ENCODE results near the gene PEDS1.
A peak's percentile ranks its signal among the peaks of the same experiment; 100 is the strongest.
"Not testable (repeated sequence)": the region's sequence is repeated elsewhere in the genome, so short reads cannot be mapped to it uniquely, and the experiment has no call there.

Gene PEDS1

DNA sequence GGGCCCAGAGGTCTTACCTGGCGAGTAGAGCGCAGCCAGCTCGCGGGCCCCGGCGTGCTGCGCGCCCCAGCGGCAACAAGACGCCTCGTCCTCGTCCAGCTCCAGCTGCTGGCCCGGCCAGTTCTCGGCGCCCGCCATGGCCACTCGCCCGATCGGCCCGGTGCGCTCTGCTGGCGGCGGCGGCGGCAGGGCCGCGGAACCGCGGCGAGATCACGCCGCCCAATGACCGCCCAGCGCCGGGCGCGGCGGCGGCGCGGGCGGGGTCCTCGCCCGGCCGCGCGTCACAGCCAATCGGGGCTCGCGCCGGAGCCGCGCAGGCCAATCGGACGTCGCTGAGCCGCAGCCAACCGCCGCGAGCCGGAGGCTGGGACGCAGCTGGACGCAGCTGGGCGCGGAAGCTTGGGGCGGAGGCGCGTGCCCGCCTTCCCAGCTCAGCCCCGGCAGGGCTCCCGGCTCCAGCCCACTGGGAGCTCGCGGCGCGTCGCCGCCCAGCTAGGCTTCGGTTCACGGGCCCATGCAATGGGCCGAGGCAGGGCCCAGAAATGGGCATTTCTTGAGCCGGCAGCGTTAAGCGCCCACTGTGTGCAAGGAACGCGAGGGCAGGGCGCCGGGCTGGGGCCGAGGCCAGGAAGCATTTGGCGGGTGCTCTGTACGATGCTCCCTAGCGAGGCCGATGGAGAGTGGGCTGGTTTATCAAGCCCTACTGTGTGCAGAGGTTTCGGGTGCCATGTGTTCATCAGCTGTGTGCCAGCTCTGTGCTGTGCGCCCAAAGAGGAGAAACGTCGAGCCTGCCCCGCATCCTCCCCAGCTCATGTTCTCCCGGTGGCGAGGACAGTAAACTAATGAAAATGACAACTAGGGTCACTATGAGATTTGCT is at the start of gene PEDS1:
Gene PEDS1, minus strand, starts transcription at position 224 of the 878 bp plus-strand sequence. Its CDS starts 86 bp downstream, at position 138.
- DNase-seq (ENCODE audit: low read depth), result peak; percentile 90
- TF ChIP-seq, protein P1, sequence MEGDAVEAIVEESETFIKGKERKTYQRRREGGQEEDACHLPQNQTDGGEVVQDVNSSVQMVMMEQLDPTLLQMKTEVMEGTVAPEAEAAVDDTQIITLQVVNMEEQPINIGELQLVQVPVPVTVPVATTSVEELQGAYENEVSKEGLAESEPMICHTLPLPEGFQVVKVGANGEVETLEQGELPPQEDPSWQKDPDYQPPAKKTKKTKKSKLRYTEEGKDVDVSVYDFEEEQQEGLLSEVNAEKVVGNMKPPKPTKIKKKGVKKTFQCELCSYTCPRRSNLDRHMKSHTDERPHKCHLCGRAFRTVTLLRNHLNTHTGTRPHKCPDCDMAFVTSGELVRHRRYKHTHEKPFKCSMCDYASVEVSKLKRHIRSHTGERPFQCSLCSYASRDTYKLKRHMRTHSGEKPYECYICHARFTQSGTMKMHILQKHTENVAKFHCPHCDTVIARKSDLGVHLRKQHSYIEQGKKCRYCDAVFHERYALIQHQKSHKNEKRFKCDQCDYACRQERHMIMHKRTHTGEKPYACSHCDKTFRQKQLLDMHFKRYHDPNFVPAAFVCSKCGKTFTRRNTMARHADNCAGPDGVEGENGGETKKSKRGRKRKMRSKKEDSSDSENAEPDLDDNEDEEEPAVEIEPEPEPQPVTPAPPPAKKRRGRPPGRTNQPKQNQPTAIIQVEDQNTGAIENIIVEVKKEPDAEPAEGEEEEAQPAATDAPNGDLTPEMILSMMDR (conservative IDR thresholded peaks at IDR 0.05; ENCODE audit: low read length), result no peak
- peak within 1 kb of the TSS; percentile 86 for H3K4me3 ChIP-seq (ENCODE audit: low read length)

DNA sequence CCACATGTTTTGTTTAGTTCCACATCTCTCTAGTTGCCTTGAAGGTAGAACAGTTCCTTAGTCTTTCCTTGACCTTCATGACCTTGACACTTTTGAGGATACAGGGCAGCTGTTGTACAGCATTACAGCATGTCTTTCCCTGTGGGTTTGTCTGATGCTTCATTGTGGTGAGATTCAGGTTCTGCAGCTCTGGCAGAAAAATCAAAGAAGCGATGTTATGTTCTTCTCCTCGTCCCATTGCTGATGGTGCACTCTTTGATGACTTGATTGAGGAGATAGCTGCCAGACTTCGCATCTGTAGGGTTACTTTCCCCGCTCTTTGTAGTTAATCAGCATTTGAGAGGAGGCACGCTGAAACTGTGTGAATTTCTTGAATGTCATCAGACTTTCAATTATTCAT is 49.2 kb upstream of the PEDS1 start:
- H3K4me3 ChIP-seq (ENCODE audit: low read length), result no peak overlapping the region

DNA sequence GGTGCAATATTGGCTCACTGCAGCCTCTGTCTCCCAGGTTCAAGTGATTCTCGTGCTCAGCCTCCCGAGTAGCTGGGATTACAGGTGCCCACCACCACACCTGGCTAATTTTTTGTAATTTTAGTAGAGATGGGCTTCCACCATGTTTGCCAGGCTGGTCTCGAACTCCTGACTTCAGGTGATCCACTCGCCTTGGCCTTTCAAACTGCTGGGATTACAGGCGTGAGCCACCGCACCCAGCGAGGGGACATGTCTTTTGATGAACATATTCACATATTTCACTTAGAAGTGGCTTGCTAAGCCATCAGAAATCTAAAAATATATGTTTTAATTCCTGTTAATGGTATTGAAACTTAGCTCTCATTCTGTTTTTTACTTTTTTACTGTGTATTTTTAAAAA is 48.2 kb upstream of the PEDS1 start:
- not testable (repeated sequence) for DNase-seq (ENCODE audit: low read depth); H3K4me3 ChIP-seq (ENCODE audit: low read length)

More for the DNA sequence above, 49.2 kb upstream of the PEDS1 start:
- TF ChIP-seq, protein P1 (conservative IDR thresholded peaks at IDR 0.05; ENCODE audit: low read length), result no peak
- no peak for DNase-seq (ENCODE audit: low read depth)

DNA sequence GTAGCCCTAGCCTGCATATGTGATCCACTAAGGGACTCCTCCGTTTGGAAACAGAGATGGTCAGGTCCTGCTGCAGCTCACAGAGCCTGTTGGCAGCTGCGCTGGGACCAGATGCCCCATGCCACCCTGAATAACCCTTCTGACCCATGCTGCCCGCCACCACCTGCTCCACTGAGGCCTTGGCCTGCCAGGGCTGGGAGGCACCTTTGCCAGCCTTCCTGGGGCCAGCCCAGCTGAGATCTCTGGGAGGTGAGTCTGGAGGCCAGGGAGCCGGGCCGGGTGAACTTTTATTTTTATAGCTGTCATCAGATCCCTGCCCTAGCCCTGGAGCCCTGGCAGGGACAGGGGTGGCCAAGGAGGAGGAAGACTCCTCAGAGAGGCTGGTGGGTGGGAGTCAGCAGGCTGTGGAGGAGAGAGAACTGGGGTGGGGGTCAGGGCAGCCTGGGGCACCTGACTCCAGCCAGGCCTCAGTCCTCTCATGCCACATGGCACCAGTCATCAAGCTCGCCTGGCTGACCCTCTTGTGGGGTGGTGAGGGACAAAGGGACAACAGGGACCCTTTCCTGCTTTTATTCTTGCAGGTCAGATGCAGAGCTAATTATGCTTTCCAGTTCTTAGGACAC is 47.1 kb upstream of the PEDS1 start:
- no peak for DNase-seq (ENCODE audit: low read depth)
- no peak overlapping the region for H3K4me3 ChIP-seq (ENCODE audit: low read length)
- TF ChIP-seq, protein P1 (conservative IDR thresholded peaks at IDR 0.05; ENCODE audit: low read length), result no peak

DNA sequence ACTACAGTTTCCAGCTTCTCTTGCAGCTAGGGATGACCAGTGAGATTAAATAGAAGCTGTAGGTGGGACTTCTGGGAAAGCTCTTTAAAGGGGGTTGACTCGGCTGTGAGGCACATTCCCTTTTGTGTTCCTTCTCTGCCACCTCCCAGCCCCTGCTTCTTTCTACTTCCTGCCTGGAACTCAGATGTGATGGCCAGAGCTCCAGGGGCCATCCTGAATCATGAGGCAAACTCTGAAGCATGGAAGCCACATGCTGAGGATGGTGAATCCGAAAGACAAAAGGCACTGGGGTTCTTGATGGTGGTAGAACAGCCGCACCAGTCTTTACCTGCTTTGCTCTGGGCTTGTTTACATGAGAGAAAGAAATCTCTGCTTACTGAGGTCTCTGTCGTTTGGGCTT is 46.2 kb upstream of the PEDS1 start:
- TF ChIP-seq, protein P1 (conservative IDR thresholded peaks at IDR 0.05; ENCODE audit: low read length), result no peak
- H3K4me3 ChIP-seq (ENCODE audit: low read length), result no peak overlapping the region
- DNase-seq (ENCODE audit: low read depth), result no peak

DNA sequence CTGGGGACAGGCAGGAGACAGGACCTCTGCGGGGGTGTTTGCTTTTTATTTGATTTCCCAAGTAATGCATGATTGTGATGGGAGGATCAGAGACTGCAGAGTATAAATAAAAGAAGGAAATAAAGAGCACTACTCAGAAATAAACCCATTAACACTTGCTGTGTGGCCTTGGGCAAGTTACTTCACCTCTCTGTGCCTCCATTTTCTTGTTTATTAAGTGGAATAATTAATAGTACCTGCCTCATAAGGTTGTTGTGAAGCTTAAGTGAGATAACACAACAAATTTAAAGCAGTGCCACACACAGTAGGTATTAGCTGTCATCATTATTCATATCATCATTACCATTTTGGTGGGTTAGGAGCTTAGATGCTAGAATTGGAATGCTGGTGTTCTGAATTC is 45.2 kb upstream of the PEDS1 start:
- H3K4me3 ChIP-seq (ENCODE audit: low read length), result no peak overlapping the region
- no peak for DNase-seq (ENCODE audit: low read depth)
- TF ChIP-seq, protein P1 (conservative IDR thresholded peaks at IDR 0.05; ENCODE audit: low read length), result no peak

DNA sequence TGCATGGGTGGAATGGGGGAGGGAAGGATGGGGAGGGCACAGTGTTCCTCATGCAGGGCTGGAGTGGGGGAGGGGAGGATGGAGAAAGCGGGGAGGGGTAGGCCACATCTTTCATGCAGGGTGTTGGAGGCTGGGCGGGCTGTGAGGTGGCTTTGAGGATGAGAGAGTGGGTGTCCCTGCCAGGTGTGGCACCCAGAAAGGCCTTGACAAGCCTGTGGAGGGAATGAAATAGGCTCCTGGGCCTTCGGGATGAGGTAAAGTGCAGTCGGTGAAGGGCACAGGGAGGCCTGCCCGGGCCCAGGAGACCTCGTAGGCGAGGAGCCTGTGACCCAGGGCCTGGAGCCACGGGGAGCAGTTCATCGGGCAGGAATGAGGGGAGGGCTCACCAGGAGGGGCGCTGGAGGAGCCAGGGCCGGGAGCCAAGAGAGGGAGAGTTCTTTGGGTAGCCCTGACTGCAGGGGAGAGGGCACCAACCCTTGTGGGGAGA is 44.7 kb upstream of the PEDS1 start:
- no peak for DNase-seq (ENCODE audit: low read depth)
- TF ChIP-seq, protein P1 (conservative IDR thresholded peaks at IDR 0.05; ENCODE audit: low read length), result no peak
- no peak overlapping the region for H3K4me3 ChIP-seq (ENCODE audit: low read length)

Data from AG10803 (cell line).